ENCODE measurements around the gene DNAH7. TPM values are rescaled to one million over a fixed set of nuclear protein-coding genes. Genes with fewer than 3 reads are reported as not detected.

DNAH7 gene
- total and polyA plus RNA-seq, 12 donors: 0.10 to 0.74 (median 0.23) TPM; not detected in 2

DNA sequence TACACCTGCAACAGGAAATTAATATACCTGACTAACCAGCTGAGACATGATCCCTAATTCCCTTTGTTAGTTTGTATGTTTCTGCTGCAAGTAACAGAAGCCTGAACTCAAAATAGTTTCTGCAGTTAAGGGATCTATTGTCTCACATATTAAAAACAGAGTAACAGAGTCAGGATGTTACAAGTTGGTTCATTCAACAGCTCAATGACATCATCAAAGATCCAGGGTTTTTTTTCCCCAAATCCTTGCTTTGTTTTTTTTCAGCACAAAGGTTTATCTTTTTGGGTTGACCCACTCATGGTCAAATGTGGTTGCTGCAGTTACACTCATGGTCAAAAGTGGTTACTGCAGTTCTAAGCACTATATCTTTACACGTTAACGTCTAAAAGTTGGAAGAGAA lies 35.0 kb upstream of the DNAH7 start:
- Histone ChIP-seq H3K36me3 (no peaks in the 10 kb centered on the region), H3K4me3 (no peak overlapping the region), H3K9me3 (no peaks in the 10 kb centered on the region), H3K27ac (no peak overlapping the region), H3K27me3 (no peaks in the 10 kb centered on the region), H3K4me1 (peaks cover 0 to 7% (median 0%) of the 10 kb centered on the region in 9 donors)
- intact Hi-C loops (cut with DNase I): no loop called here
- ATAC-seq (no peak), DNase-seq (no peak)
- no peak for TF ChIP-seq CTCF (IDR thresholded peaks at IDR 0.05)
- WGBS, 2 donors: 97% methylated on average over 2 of the region's 2 CpGs

DNA sequence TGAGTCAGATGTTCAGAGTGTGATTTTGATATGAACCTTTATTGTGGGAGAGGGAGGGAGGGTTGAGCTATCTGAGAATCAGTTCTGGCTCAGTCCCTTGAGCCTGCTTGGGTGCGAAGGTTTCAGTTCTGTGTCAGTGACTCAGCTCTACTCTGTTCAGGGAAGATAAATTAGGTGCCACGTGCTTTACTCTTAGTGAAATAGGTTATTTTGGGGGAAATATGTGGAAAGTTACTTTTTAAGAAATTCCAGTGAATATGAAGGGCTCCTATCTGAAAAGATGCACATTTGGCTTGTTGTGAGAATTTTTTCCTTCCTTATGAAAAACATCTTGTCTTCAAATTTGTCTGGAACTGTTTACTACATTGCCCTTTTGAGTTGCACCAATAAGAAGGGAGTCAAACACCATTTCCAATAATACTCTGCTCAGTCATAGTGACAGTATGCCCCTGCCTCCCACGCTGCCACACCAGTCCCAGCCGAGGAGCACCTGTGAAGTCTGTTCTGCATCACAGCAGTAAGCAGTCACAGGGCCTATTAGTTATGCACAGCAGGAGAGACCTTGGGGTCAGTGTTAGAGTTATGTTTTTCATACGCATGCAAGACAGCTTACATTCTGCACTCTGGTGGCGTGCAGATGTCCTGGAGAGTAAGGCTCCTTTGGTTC lies 32.8 kb upstream of the DNAH7 start:
- H3K36me3 ChIP-seq: no peaks in the 10 kb centered on the region
- no peak for TF ChIP-seq CTCF (IDR thresholded peaks at IDR 0.05)
- ATAC-seq (no peak), DNase-seq (no peak)
- no peak overlapping the region for H3K27ac ChIP-seq
- intact Hi-C loops (cut with DNase I): no loop called here
- H3K4me1 ChIP-seq: peaks cover 0 to 7% (median 0%) of the 10 kb centered on the region in 9 donors
- no peaks in the 10 kb centered on the region for H3K9me3 ChIP-seq
- no peaks in the 10 kb centered on the region for H3K27me3 ChIP-seq
- H3K4me3 ChIP-seq: no peak overlapping the region
- 59 to 63% methylated on average over 6 of the region's 6 CpGs for WGBS, 2 donors

DNA sequence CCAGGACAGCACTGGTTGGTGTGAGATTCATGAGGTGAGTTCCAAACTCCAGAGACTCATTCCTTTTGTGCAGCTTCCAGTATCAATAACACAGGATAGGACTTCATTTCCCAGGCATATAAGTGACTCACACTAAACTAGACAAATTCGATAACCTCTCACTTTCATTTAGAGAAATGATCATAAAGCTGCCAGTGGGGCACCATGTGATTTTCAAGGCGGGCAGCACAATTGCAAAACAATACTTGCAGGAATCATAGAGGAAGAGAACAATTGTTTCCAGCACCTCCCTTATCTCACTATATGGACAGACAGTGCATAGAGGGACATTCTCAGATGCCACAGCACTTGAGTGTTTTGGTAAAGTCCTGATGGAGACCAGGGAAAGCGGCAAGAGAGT lies 31.3 kb upstream of the DNAH7 start:
- peaks cover 0 to 7% (median 0%) of the 10 kb centered on the region in 9 donors for H3K4me1 ChIP-seq
- H3K4me3 ChIP-seq: no peak overlapping the region
- ATAC-seq: no peak
- H3K9me3 ChIP-seq: no peaks in the 10 kb centered on the region
- no peak overlapping the region for H3K27ac ChIP-seq
- DNase-seq: no peak
- 83 to 90% methylated on average over 3 of the region's 3 CpGs for WGBS, 2 donors
- no peak for TF ChIP-seq CTCF (IDR thresholded peaks at IDR 0.05)
- intact Hi-C loops (cut with DNase I): no loop called here
- no peaks in the 10 kb centered on the region for H3K36me3 ChIP-seq
- H3K27me3 ChIP-seq: no peaks in the 10 kb centered on the region

GRCh38 chr2:196097864-196098660 lies 29.4 kb upstream of the DNAH7 start:
- peaks cover 0 to 7% (median 0%) of the 10 kb centered on the region in 9 donors for H3K4me1 ChIP-seq
- intact Hi-C loops (cut with DNase I): no loop called here
- H3K27ac ChIP-seq: no peak overlapping the region
- no peak overlapping the region for H3K4me3 ChIP-seq
- DNase-seq (no peak), ATAC-seq (no peak)
- H3K36me3 ChIP-seq: no peaks in the 10 kb centered on the region
- H3K9me3 ChIP-seq: peaks cover 0 to 14% (median 0%) of the 10 kb centered on the region in 11 donors
- 89 to 93% methylated on average over 6 of the region's 6 CpGs for WGBS, 2 donors
- TF ChIP-seq CTCF (IDR thresholded peaks at IDR 0.05): no peak
- no peaks in the 10 kb centered on the region for H3K27me3 ChIP-seq
